NCI-H82 (cell line): ENCODE measurements around the gene POLR3B.
A peak's percentile ranks its signal among the peaks of the same experiment; 100 is the strongest.
"Not testable (repeated sequence)": the region's sequence is repeated elsewhere in the genome, so short reads cannot be mapped to it uniquely, and the experiment has no call there.

Source experiments
- DNase-seq: peaks from one replicate; lab custom pipeline; 2025; lab: John Stamatoyannopoulos, UW

The POLR3B gene

GRCh38 chr12:106357549-106358395 is at the start of gene POLR3B:
Gene POLR3B (plus strand): TSS chr12:106357748. CDS start chr12:106357880, 132 bp downstream.
- DNase-seq, result peak; percentile 97

- DNase-seq, result no peak
These were observed 49.4 kb upstream of the POLR3B start for GRCh38 chr12:106308121-106308520.

- peak; percentile 46 for DNase-seq
These were observed 48.9 kb upstream of the POLR3B start for GRCh38 chr12:106308611-106309010.

- DNase-seq, result no peak
These were observed 47.7 kb upstream of the POLR3B start for GRCh38 chr12:106309671-106310505.

GRCh38 chr12:106310687-106311086 is 46.9 kb upstream of the POLR3B start:
- no peak for DNase-seq

- no peak for DNase-seq
These were observed 46.4 kb upstream of the POLR3B start for GRCh38 chr12:106311139-106311538.

- not testable (repeated sequence) for DNase-seq
These were observed 44.1 kb upstream of the POLR3B start for GRCh38 chr12:106313413-106313812.

- no peak for DNase-seq
These were observed 42.0 kb upstream of the POLR3B start for GRCh38 chr12:106315523-106315922.

- DNase-seq, result no peak
These were observed 40.0 kb upstream of the POLR3B start for GRCh38 chr12:106317406-106318082.

- DNase-seq, result no peak
These were observed 36.3 kb upstream of the POLR3B start for GRCh38 chr12:106321139-106321850.

- DNase-seq, result no peak
These were observed 34.0 kb upstream of the POLR3B start for GRCh38 chr12:106323537-106323936.

- DNase-seq, result peak; percentile 52
These were observed 30.2 kb upstream of the POLR3B start for GRCh38 chr12:106327309-106327869.

GRCh38 chr12:106328735-106329134 is 28.8 kb upstream of the POLR3B start:
- no peak for DNase-seq

GRCh38 chr12:106329231-106329982 is 28.1 kb upstream of the POLR3B start:
- DNase-seq, result no peak

- no peak for DNase-seq
These were observed 25.9 kb upstream of the POLR3B start for GRCh38 chr12:106331599-106331998.

- no peak for DNase-seq
These were observed 25.0 kb upstream of the POLR3B start for GRCh38 chr12:106332536-106332935.

- DNase-seq, result no peak
These were observed 24.5 kb upstream of the POLR3B start for GRCh38 chr12:106333010-106333409.

- DNase-seq, result no peak
These were observed 23.8 kb upstream of the POLR3B start for GRCh38 chr12:106333756-106334155.

- DNase-seq, result no peak
These were observed 16.3 kb upstream of the POLR3B start for GRCh38 chr12:106341086-106341877.
